Skeletal muscle tissue (tissue), 4 donors: ENCODE results near the gene NPHS1. TPM values are rescaled to one million over a fixed set of nuclear protein-coding genes. Genes with fewer than 3 reads are reported as not detected.
A peak's percentile ranks its signal among the peaks of the same experiment; 100 is the strongest.

Experiments used
- H3K27ac ChIP-seq: one replicate; pipeline ENCODE4 v1.7.0; 2013; ENCODE audit warnings: mild to moderate bottlenecking, low read depth, low read length, inconsistent platforms
- H3K27me3 ChIP-seq, 3 donors: one replicate each; pipeline ENCODE4 v1.7.0; 2013; ENCODE audit warnings: low read length in 3 of 3; ENCODE audit not compliant: control insufficient read depth in 3 of 3, insufficient read depth in 3 of 3
- H3K36me3 ChIP-seq, 3 donors: one replicate each; pipeline ENCODE4 v1.7.0; 2013; ENCODE audit warnings: low read length in 3 of 3; ENCODE audit not compliant: control insufficient read depth in 3 of 3, insufficient read depth in 3 of 3
- H3K4me1 ChIP-seq, 3 donors: one replicate each; pipeline ENCODE4 v1.7.0; 2013; ENCODE audit warnings: low read length in 3 of 3, mild to moderate bottlenecking in 3 of 3; ENCODE audit not compliant: control insufficient read depth in 3 of 3, insufficient read depth in 3 of 3
- H3K4me3 ChIP-seq, 3 donors: one replicate each; pipeline ENCODE4 v1.7.0; 2013; ENCODE audit warnings: low read length in 3 of 3
- H3K9ac ChIP-seq, 3 donors: one replicate each; pipeline ENCODE4 v1.7.0; 2013; ENCODE audit warnings: low read length in 3 of 3, mild to moderate bottlenecking in 3 of 3, moderate library complexity in 2 of 3, low read depth in 1 of 3
- H3K9me3 ChIP-seq, 3 donors: one replicate each; pipeline ENCODE4 v1.7.0; 2013; ENCODE audit warnings: low read length in 3 of 3; ENCODE audit not compliant: control insufficient read depth in 3 of 3
- total RNA-seq: library from RNA; depleted of rRNA; stranded (reverse); fragments of >200 nt; gene quantifications from one replicate; pipeline ENCODE4 v1.2.3, GENCODE V29; 2014
- donor health status: Osteomylitis.

NPHS1 gene
- total RNA-seq, 1 donor from 2014 or later: under 0.01 TPM

GRCh38 chr19:35783469-35784434, 68.6 kb downstream of the NPHS1 start:
- Histone ChIP-seq H3K9me3 (no peaks in the 10 kb centered on the region), H3K27ac (no peak overlapping the region), H3K27me3 (no peaks in the 10 kb centered on the region), H3K36me3 (peaks cover 6 to 17% (median 6%) of the 10 kb centered on the region in 3 donors), H3K9ac (no peak overlapping the region), H3K4me3 (no peak overlapping the region), H3K4me1 (no peaks in the 10 kb centered on the region)

- H3K27ac ChIP-seq: no peak overlapping the region
- H3K27me3 ChIP-seq: no peaks in the 10 kb centered on the region
- H3K4me3 ChIP-seq: no peak overlapping the region
- H3K9me3 ChIP-seq: no peaks in the 10 kb centered on the region
- H3K4me1 ChIP-seq: no peaks in the 10 kb centered on the region
- no peak overlapping the region for H3K9ac ChIP-seq
- peaks cover 10 to 17% (median 15%) of the 10 kb centered on the region in 3 donors for H3K36me3 ChIP-seq
These were observed 69.7 kb downstream of the NPHS1 start for GRCh38 chr19:35782589-35782988.

- Histone ChIP-seq H3K4me3 (no peak overlapping the region), H3K27ac (no peak overlapping the region), H3K27me3 (no peaks in the 10 kb centered on the region), H3K36me3 (peaks cover 10 to 17% (median 16%) of the 10 kb centered on the region in 3 donors), H3K9ac (no peak overlapping the region), H3K9me3 (no peaks in the 10 kb centered on the region), H3K4me1 (no peaks in the 10 kb centered on the region)
These were observed 70.7 kb downstream of the NPHS1 start for GRCh38 chr19:35781650-35782049.

- peaks cover 3 to 5% (median 4%) of the 10 kb centered on the region in 3 donors for H3K4me1 ChIP-seq
- peaks cover 10 to 13% (median 12%) of the 10 kb centered on the region in 3 donors for H3K36me3 ChIP-seq
- H3K9me3 ChIP-seq: no peaks in the 10 kb centered on the region
- H3K27ac ChIP-seq: no peak overlapping the region
- H3K27me3 ChIP-seq: no peaks in the 10 kb centered on the region
- H3K4me3 ChIP-seq: no peak overlapping the region
- no peak overlapping the region for H3K9ac ChIP-seq
These were observed 71.6 kb downstream of the NPHS1 start for GRCh38 chr19:35780717-35781116.

GRCh38 chr19:35780058-35780457, 72.2 kb downstream of the NPHS1 start:
- no peaks in the 10 kb centered on the region for H3K9me3 ChIP-seq
- no peak overlapping the region for H3K4me3 ChIP-seq
- peaks cover 10 to 13% (median 12%) of the 10 kb centered on the region in 3 donors for H3K36me3 ChIP-seq
- no peak overlapping the region for H3K27ac ChIP-seq
- H3K4me1 ChIP-seq: peaks cover 4 to 5% (median 5%) of the 10 kb centered on the region in 3 donors
- no peak overlapping the region for H3K9ac ChIP-seq
- no peaks in the 10 kb centered on the region for H3K27me3 ChIP-seq

- Histone ChIP-seq H3K4me1 (peaks cover 10 to 13% (median 11%) of the 10 kb centered on the region in 3 donors), H3K27me3 (no peaks in the 10 kb centered on the region), H3K4me3 (no peak overlapping the region), H3K36me3 (peaks cover 10 to 13% (median 12%) of the 10 kb centered on the region in 3 donors), H3K9ac (no peak overlapping the region), H3K27ac (no peak overlapping the region), H3K9me3 (no peaks in the 10 kb centered on the region)
These were observed 73.3 kb downstream of the NPHS1 start for GRCh38 chr19:35779033-35779432.

GRCh38 chr19:35777961-35778360, 74.3 kb downstream of the NPHS1 start:
- Histone ChIP-seq H3K27me3 (no peaks in the 10 kb centered on the region), H3K27ac (no peak overlapping the region), H3K4me3 (no peak overlapping the region), H3K9ac (peak overlapping the region in 1 of 3 donors; percentile 3), H3K36me3 (peaks cover 10 to 13% (median 12%) of the 10 kb centered on the region in 3 donors), H3K4me1 (peaks cover 10 to 13% (median 11%) of the 10 kb centered on the region in 3 donors), H3K9me3 (no peaks in the 10 kb centered on the region)

GRCh38 chr19:35777086-35777841, 75.0 kb downstream of the NPHS1 start:
- no peak overlapping the region for H3K4me3 ChIP-seq
- H3K9me3 ChIP-seq: no peaks in the 10 kb centered on the region
- H3K9ac ChIP-seq: no peak overlapping the region

GRCh38 chr19:35776102-35776788, 76.1 kb downstream of the NPHS1 start:
- Histone ChIP-seq H3K36me3 (peaks cover 4 to 13% (median 9%) of the 10 kb centered on the region in 3 donors), H3K9me3 (no peaks in the 10 kb centered on the region), H3K27ac (no peak overlapping the region), H3K27me3 (no peaks in the 10 kb centered on the region), H3K4me1 (peaks cover 10 to 13% (median 11%) of the 10 kb centered on the region in 3 donors), H3K4me3 (peak overlapping the region in 1 of 3 donors; percentile 76), H3K9ac (peak overlapping the region; percentile 25 to 51 (median 38))

More at GRCh38 chr19:35777086-35777841, 75.0 kb downstream of the NPHS1 start:
- Histone ChIP-seq H3K36me3 (peaks cover 9 to 13% (median 12%) of the 10 kb centered on the region in 3 donors), H3K4me1 (peaks cover 10 to 13% (median 11%) of the 10 kb centered on the region in 3 donors), H3K27me3 (no peaks in the 10 kb centered on the region), H3K27ac (no peak overlapping the region)
